HG03025 (cell line): Measurements from ENCODE around the gene CPED1.
"Not testable (repeated sequence)": the region's sequence is repeated elsewhere in the genome, so short reads cannot be mapped to it uniquely, and the experiment has no call there.

Experiments
- ATAC-seq: cut with Tn5 transposase; IDR thresholded peaks from one replicate; pipeline ENCODE4 v1.9.1; 2021; ENCODE audit warnings: mild to moderate bottlenecking, moderate library complexity; ENCODE audit not compliant: unreplicated experiment, low FRiP score

The CPED1 gene

GRCh38 chr7:121298831-121299239 lies 310.3 kb downstream of the CPED1 start:
- no peak for ATAC-seq

DNA sequence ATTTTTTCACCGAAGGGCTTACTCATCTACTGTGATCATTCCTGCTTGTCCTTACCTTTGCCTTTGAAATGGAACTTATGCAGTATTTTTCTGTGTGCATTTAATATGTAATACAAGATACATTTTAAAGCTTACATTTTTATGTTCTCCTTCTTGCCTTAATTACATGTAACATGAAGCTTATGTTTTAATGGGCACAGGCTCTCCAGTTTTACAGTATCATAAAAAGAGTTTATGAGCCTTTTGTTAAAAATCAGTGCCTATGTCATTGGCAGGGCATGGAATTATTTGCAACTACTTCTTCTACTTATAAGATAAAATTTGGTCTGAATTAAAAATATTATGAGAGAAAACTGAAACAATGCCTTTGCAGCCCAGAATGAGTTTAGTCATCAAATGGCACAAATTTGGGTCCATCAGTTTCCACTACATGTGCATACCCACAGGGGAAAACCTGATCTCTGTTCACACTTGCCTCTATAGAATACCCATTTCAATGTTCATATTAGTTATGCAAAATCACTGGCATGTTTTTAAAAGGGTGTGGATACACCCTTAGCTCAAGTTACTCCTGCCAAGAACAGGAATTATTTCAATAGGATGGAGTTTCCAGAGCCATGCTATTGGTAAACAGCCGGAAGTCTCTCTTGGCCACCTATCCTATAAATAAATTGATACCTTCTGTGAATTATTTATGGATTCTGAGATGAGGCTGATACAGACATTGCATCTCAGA lies 312.3 kb downstream of the CPED1 start:
- no peak for ATAC-seq

DNA sequence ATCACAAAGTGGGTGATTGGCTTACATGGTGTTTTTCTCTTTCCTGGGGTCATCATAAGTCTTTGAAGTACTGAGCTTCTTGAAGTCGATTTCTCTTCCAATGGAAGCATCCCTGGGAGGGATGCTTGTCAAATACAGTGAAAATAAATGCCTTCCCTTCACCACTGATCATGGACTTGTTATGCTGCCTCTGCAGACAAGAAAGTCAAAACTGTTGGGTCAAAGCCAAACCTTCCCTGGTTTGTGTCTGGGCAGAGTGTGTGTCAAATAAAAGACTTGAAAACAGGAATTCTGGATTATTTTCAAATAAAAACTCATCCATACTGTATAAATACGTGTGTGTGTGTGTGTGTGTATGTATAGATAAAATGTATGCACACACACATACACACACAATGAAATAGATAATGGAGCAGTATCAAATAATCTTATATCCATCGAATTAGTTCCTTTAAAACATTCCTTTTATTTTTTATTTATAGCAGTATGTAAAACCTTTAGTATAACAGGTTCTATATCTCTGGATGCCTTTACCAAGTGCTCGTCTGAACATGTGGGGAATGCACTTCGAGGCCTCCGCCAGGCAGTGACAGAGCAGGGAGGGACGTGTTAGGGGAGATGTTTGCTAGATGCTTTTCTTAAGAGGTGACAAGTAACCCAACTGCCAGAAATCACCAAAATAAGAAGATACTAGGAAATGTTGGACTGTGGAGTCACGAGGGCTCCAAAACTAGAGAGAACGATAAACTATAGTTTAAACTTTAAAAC lies 313.1 kb downstream of the CPED1 start:
- no peak for ATAC-seq

GRCh38 chr7:121302214-121302745 lies 313.8 kb downstream of the CPED1 start:
- peak; percentile 93 for ATAC-seq

GRCh38 chr7:121303422-121304101 lies 315.1 kb downstream of the CPED1 start:
- no peak for ATAC-seq

DNA sequence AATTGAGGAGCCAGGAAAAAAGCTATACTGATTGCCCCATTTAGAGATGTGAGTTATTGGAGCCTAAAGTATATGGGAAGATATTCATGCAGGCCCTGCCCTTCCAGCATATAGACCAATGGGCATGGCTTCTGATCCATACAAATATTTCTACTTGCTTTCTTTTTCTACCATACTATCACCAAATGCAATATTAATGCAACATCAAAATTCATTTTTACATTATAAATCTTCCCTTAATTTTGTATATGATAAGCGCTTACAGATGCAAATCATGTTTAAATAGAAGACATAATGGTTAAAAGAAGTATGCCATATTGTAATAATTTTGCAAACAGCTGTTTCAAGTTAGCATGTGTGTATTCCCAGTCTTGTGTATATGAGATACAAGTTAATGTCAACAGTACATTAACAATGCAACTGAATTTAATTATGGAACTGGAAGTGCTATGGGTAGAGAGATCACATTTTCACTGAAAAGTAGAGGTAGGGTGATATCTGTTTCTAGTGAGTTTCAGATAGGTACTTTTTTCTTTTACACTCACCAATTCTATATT lies 315.7 kb downstream of the CPED1 start:
- ATAC-seq, result no peak

- ATAC-seq, result no peak
These were observed 316.6 kb downstream of the CPED1 start for GRCh38 chr7:121305109-121305508.

DNA sequence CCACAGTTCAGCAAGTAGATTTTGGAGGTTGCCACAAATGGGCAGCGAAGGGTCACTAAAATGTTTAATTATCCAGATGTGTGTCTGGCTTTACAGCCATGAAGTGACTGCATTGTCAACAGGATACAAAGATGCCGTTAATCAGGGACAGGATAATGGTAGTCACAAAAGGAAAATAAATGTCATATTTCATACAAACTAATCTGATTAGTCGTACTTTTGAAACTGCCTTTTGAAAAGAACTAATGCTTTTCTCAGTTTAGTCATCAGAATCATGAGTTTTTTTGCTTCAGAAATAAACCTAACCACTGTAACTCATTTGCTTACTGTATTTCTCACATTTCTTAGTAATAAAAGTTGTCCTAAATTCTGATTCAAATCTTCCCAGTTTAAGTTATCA lies 318.1 kb downstream of the CPED1 start:
- ATAC-seq, result no peak

GRCh38 chr7:121307021-121307574 lies 318.6 kb downstream of the CPED1 start:
- ATAC-seq, result no peak

DNA sequence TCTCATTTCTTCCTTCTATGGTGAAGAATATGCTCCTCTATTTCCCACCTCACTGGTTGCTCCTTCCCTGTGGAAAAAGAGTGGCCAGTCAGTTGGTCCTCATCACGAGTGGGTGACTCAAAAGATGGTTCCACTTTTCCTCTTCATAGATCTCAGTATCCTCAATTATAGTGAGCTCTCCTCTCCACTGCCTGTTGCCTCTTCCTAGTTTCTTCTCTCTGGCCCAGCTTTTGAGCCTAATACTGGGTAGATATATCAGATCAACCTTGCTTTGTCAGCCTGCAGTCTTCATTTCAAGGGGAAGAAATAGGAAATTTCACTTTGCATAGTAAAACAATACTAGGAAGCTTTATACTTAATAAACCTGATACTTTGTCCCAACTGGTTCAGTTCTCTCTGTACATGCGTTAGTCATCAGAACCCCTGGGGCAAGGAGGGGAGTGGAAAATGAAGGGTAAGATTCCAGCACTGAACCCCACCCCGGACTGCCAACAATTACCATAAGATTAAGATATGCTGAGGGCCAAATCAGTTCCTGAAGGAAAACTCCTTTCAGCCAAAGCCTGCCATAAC lies 324.8 kb downstream of the CPED1 start:
- ATAC-seq, result no peak

DNA sequence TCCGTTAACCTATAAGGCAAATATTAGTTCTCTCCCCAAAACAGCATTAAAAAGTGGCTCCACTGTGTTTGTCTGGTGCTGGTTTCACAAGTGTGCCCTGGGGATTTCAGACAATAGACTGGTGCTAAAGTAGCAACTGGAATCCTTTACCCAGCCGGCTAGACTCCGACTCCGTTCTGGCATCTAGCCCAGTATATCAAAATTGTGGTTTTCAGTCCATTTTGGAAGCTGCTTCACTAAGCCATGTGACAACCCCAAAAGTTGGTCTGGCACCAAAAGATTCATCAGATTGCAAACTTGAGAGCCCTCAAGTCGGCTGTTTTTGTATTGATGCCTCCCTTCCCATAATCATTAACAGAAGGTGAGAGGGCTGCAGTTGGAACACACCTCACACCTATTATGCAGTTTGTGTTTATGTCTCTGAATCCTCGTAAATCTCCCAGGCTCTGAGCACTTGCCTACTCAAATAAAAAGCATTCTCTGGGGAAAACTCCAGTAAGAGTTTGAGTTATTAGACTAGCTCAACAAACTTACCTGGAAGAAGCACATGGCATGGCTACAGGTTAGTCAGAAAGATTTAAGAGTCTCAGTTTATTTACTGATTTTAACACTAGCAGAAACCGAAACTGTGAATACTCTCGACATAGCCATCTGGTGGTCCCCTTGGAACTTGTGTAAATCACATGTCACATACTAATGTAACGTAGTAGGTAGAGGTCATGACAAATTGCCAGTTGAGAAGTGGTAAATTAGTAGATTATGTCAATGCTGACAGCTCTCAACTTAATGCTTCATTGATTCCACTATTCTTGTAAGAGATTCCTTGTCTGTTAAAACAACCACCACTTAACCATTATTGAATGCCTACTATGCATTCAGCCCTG lies 325.5 kb downstream of the CPED1 start:
- ATAC-seq, result peak; percentile 99

DNA sequence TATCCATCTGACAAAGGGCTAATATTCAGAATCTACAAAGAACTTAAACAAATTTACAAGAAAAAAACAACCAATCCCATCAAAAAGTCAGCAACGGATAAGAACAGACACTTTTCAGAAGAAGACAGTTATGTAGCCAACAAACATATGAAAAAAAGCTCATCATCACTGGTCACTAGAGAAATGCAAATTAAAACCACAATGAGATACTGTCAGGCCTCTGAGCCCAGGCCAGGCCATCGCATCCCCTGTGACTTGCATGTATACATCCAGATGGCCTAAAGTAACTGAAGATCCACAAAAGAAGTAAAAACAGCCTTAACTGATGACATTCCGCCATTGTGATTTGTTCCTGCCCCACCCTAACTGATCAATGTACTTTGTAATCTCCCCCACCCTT lies 326.7 kb downstream of the CPED1 start:
- ATAC-seq, result not testable (repeated sequence)

DNA sequence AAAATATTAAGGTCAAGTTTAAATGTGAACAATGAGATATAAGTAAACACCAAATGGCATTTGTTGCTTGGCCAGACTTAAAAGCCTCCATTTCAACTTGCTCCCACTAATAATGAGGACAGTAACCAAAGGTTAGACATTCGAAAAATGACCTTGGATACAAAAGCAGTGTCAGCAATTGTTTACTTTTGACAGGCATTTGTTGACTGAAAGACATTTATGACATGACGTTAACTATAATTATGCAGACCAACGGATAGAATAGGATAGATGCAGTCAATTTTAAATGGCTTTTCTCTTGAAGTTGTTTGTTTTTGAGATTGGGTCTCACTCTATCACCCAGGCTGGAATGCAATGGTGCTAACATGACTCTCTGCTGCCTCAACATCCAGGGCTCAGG lies 333.9 kb downstream of the CPED1 start:
- ATAC-seq, result no peak

DNA sequence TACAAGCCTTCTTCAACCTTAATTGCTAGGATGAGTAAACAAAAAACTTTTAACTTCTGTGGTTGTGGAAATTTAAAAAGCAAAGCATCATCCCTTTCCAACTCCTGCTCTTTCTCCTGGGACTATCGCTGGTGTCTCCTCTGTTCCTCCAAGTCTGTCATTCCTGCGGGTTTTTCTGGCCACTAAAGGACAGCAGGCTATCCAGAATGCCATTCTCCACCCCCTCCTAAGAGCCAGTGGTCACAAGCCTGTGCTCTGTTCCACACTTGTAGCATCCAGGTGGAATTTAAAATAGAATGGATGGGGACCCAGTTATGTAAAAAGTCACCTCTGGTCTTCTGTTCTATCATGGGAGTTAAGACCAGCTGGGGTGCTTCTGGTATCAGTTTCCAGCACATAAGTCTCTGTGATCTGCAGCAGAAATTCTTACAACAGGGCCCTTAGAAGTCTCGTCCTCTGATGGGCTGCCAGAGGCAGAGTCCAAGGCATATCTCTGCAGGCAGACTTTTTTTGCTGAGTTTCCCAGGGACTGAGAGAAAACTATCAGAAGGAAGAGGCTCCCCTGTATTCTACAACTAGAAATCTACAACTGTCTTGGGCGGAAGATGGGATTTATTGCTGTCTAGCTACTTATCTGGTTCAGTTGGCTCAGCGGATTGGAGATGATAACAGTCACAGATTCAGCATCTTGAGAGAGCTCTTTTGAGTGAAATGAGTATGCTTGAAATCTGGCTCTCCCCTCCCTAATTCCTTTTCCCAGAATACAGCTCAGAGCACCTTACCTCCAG lies 335.2 kb downstream of the CPED1 start:
- no peak for ATAC-seq

- ATAC-seq, result no peak
These were observed 339.2 kb downstream of the CPED1 start for GRCh38 chr7:121327671-121328070.

- no peak for ATAC-seq
These were observed 340.1 kb downstream of the CPED1 start, which contains the start of gene WNT16 for GRCh38 chr7:121328508-121329190. Gene WNT16, plus strand, starts transcription at chr7:121329000. Its CDS starts 293 bp downstream, at chr7:121329293.

DNA sequence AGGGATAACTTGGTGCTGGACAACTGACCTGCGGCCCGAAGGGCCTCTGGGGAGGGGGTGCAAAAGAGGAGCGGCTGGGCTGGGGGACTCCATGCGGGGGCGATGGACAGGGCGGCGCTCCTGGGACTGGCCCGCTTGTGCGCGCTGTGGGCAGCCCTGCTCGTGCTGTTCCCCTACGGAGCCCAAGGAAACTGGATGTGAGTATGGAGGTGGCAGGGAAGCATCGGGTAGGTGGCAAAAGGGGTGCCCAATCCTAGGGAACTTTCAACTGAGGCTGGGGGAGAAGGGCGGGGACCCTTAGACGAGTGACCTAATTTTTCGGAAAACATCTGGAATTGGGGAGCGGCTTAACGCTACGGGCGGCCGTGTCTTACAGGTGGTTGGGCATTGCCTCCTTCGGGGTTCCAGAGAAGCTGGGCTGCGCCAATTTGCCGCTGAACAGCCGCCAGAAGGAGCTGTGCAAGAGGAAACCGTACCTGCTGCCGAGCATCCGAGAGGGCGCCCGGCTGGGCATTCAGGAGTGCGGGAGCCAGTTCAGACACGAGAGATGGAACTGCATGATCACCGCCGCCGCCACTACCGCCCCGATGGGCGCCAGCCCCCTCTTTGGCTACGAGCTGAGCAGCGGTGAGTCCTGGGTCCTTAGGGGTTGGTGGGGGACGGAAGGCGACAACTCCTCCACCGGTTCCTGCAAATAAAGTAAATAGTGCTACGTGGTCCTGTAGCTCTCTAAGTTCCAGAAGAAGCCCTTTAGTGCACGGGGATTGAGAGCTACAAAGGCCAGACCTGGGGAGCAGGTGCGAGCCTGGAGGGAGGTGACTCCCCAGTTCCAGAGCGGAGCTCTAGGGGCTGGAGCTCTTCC lies 340.9 kb downstream of the CPED1 start:
- peak; percentile 56 for ATAC-seq
